Sigmoid colon (tissue), 4 donors: ENCODE measurements around the gene CLEC4D.
"Not testable (repeated sequence)": the region's sequence is repeated elsewhere in the genome, so short reads cannot be mapped to it uniquely, and the experiment has no call there.

Source experiments
- CTCF ChIP-seq, 4 experiments: fragments of 450-650 bp in 3 of 4; fragments of 200-600 bp in 1 of 4; IDR thresholded peaks; one replicate each; pipeline ENCODE4 v1.5.1; 2016 to 2019; ENCODE audit warnings: antibody characterized with exemption in 4 of 4, mild to moderate bottlenecking in 3 of 4, moderate library complexity in 2 of 4
- POLR2A ChIP-seq, 2 donors: fragments of 450-650 bp; IDR thresholded peaks; one replicate each; pipeline ENCODE4 v1.6.1; 2016; ENCODE audit warnings: antibody characterized with exemption in 2 of 2, mild to moderate bottlenecking in 2 of 2, moderate library complexity in 2 of 2
- POLR2AphosphoS5 ChIP-seq, 4 donors: sonication (generic); formaldehyde crosslinking; IDR thresholded peaks; one replicate each; pipeline ENCODE4 v1.6.1; 2017; ENCODE audit warnings: antibody characterized with exemption in 4 of 4

DNA sequence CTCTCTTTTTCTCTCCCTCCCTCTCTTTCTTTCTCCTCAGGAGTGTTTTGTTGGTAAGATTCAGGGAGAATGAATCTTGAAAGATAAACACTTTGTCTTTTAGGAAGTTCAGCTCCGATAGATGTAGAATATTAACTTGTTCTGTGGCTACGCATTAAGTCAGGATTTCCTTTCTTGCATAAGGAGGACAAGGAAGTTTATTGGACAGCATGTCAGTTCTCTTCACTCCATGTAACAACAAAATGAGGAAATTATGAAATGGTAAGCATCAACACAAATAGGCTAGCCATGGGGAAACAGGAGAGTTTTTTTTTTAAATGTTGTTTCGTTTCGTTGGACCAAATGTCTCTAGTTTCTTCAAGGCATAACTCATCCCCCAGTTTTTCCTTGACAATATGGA, 27.5 kb downstream of the CLEC4D start, which contains the start of gene CLEC4E:
- not testable (repeated sequence) for TF ChIP-seq CTCF, POLR2A (IDR thresholded peaks at IDR 0.05)
- TF ChIP-seq POLR2AphosphoS5 (IDR thresholded peaks at IDR 0.05) = peak in 1 of 4 donors; percentile 10
